Adrenal gland (tissue), 12 donors: ENCODE measurements around the gene ZNF26. TPM values are rescaled to one million over a fixed set of nuclear protein-coding genes. Genes with fewer than 3 reads are reported as not detected.
A peak's percentile ranks its signal among the peaks of the same experiment; 100 is the strongest.

Experiments used
- DNase-seq, 7 donors: peaks; one replicate each; pipeline ENCODE4 v3.0.0-alpha.2; 2019 to 2020
- H3K27ac ChIP-seq, 5 donors: fragments of 200-600 bp; sonication (generic) in 4 of 5; 1 replicate in 3 of 5; 2 replicates in 2 of 5; pipeline versions ENCODE4 v1.5.1 to v1.8.0; 2016 to 2020; ENCODE audit warnings: mild to moderate bottlenecking in 1 of 5
- H3K27me3 ChIP-seq: fragments of 200-600 bp; 2 replicates; pipeline ENCODE4 v1.8.0; 2021
- H3K36me3 ChIP-seq, 2 donors: fragments of 200-600 bp; replicated peaks in 1 of 2; 1 replicate in 1 of 2; 2 replicates in 1 of 2; pipeline versions ENCODE4 v1.5.1 to v1.8.0; 2018 to 2022
- H3K4me1 ChIP-seq, 2 donors: fragments of 200-600 bp; replicated peaks in 1 of 2; 1 replicate in 1 of 2; 2 replicates in 1 of 2; pipeline versions ENCODE4 v1.5.1 to v1.8.0; 2018 to 2021
- H3K4me3 ChIP-seq, 4 donors: fragments of 200-600 bp; sonication (generic) in 3 of 4; one replicate each; pipeline ENCODE4 v1.5.1; 2016 to 2018
- H3K9me3 ChIP-seq, 3 donors: fragments of 200-600 bp; sonication (generic) in 1 of 3; replicated peaks in 1 of 3; 1 replicate in 2 of 3; 2 replicates in 1 of 3; pipeline versions ENCODE4 v1.5.1 to v1.8.0; 2016 to 2021
- POLR2A ChIP-seq, 2 donors: fragments of 450-650 bp; IDR thresholded peaks; one replicate each; pipeline ENCODE4 v1.6.1; 2017; ENCODE audit warnings: antibody characterized with exemption in 2 of 2, mild to moderate bottlenecking in 2 of 2, moderate library complexity in 1 of 2
- WGBS, 4 donors: extraction: QIAGEN DNeasy Blood & Tissue Kit in 2 of 4; methylation state at CpG; one replicate each; pipeline versions ENCODE4 v1.1.5 to v1.1.7; 2013 to 2017; 5-methylcytosine and 5-hydroxymethylcytosine counted together
- intact Hi-C, 2 donors: fragments of 100-400 bp; cut with DNase I; formaldehyde crosslinking; loops; one replicate each; pipeline versions ENCODE4 v1.14.1 to v1.15.0; 2022 to 2023
- polyA plus RNA-seq, 3 donors: library from polyadenylated mRNA; stranded (reverse); fragments of 200-250 nt in 2 of 3; fragments of 350-450 nt in 1 of 3; fragmentation: Illumina TruSeq in 1 of 3; extraction: RNeasy Lipid Tissue Mini Kit (QIAGEN cat#74804) in 1 of 3; gene quantifications; one replicate each; pipeline ENCODE4 v1.2.3, GENCODE V29; 2013 to 2014
- total RNA-seq, 9 donors: library from RNA; depleted of rRNA in 4 of 9; stranded (reverse); fragments of >200 nt in 4 of 9; fragments of 120-200 nt in 1 of 9; fragmentation: NEBNext Ultra II Directional in 1 of 9; extraction: Animal tissue kit (Norgen Biotek cat#: 25700) in 1 of 9; gene quantifications; one replicate each; pipeline versions ENCODE4 v1.1.0 to v1.2.4, GENCODE V29; 2013 to 2023
- TF ChIP-seq, protein P1 (sequence below), 6 experiments: fragments of 450-650 bp in 4 of 6; fragments of 200-600 bp in 2 of 6; sonication (generic) in 1 of 6; IDR thresholded peaks; 1 replicate in 5 of 6; 2 replicates in 1 of 6; pipeline versions ENCODE4 v1.5.1 to v1.8.0; 2016 to 2021; ENCODE audit warnings: antibody characterized with exemption in 6 of 6, mild to moderate bottlenecking in 2 of 6, moderate library complexity in 1 of 6
- donor health status: healthy with polysubstance abuse.
- donor health status: Bipolar disorder and iron deficiency.
- donor health status: DM: yes; HTN: yes; CAD: no.
- donor health status: DM: no; HTN: no; CAD: no.
- donor health status: DM: no; HTN: no; CAD: no.
- donor health status: DM: yes; HTN: yes; CAD: no.

Gene ZNF26
- total and polyA plus RNA-seq, 12 donors, result 1.1 to 13.4 (median 8.9) TPM

DNA sequence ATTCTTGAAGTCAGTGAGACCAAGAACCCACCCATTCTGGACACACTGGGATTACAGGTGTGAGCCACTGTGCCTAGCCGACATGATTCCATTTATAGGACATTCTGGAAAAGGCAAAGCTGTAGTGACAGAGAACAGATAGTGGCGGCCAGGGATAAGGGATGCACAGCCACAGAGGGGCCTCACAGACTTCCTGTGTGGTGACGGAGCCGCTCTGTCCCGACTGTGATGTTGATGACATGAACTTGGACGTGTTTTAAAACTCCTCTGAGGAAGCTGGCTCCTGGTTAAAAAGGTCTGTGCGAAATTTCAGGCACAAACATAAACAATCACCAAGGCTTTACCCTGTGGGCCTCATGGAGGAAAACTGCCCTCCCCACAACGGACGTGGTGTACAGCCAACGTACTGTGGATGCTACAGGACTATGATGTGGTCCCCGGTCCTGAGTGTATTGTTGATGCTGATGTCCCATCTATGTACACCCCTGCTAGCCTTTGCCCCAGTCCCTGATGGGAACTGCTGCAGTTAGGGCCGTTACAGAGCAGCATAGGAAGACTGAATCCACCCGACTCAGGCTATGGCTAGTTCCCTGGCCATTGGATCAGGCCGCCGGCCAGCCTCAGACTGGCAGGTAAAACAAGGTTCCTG, 46.0 kb upstream of the ZNF26 start:
- H3K27me3 ChIP-seq, result no peaks in the 10 kb centered on the region
- intact Hi-C loops, result no loop called here
- H3K4me1 ChIP-seq, result no peaks in the 10 kb centered on the region
- TF ChIP-seq POLR2A (IDR thresholded peaks at IDR 0.05), result no peak
- TF ChIP-seq, protein P1, sequence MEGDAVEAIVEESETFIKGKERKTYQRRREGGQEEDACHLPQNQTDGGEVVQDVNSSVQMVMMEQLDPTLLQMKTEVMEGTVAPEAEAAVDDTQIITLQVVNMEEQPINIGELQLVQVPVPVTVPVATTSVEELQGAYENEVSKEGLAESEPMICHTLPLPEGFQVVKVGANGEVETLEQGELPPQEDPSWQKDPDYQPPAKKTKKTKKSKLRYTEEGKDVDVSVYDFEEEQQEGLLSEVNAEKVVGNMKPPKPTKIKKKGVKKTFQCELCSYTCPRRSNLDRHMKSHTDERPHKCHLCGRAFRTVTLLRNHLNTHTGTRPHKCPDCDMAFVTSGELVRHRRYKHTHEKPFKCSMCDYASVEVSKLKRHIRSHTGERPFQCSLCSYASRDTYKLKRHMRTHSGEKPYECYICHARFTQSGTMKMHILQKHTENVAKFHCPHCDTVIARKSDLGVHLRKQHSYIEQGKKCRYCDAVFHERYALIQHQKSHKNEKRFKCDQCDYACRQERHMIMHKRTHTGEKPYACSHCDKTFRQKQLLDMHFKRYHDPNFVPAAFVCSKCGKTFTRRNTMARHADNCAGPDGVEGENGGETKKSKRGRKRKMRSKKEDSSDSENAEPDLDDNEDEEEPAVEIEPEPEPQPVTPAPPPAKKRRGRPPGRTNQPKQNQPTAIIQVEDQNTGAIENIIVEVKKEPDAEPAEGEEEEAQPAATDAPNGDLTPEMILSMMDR (IDR thresholded peaks at IDR 0.05), result no peak
- H3K36me3 ChIP-seq, result peaks cover 0 to 24% of the 10 kb centered on the region in 2 donors
- 94 to 98% (median 97%) methylated on average over 13 to 15 of the region's 15 CpGs for WGBS, 4 donors
- H3K9me3 ChIP-seq, result peaks cover 0 to 50% (median 6%) of the 10 kb centered on the region in 3 donors
- DNase-seq, result peak in 1 of 7 donors; percentile 42
- no peak overlapping the region for H3K27ac ChIP-seq
- no peak overlapping the region for H3K4me3 ChIP-seq

DNA sequence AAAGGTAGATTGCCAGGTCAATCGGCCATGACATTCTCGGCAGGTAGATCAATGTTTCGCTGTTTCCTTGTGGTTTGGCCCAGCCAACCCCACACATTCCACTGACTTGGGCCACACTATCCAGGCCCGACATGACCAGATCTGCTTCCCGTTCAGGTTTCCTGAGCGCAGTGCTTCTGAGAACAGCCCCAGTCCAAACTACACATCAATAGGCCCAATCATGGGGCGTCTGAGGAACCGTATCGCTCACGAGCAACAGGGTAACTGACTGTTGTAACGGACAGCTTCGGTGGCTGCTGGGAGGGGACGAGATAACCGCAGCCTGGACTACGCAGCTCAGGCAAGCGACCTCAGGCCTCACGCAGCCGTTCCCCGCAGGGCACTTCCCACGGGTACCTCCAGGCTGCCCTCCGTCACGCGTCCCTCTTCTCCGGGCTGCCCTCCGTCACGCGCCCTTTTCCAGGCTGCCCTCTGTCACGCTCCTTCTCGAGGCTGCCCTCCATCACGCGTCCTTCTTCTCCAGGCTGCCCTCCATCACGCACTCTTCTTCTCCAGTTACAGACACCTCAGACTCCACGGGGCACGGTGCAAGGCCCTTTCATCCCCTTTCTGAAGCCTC, 44.7 kb upstream of the ZNF26 start:
- no peak overlapping the region for H3K27ac ChIP-seq
- peaks cover 0 to 24% of the 10 kb centered on the region in 2 donors for H3K36me3 ChIP-seq
- DNase-seq, result peak in 1 of 7 donors; percentile 45
- peaks cover 0 to 53% (median 2%) of the 10 kb centered on the region in 3 donors for H3K9me3 ChIP-seq
- no peaks in the 10 kb centered on the region for H3K27me3 ChIP-seq
- TF ChIP-seq POLR2A (IDR thresholded peaks at IDR 0.05), result no peak
- TF ChIP-seq, protein P1 (IDR thresholded peaks at IDR 0.05), result no peak
- 95 to 98% (median 97%) methylated on average over 31 to 34 of the region's 34 CpGs for WGBS, 4 donors
- no peak overlapping the region for H3K4me3 ChIP-seq
- intact Hi-C loops, result no loop called here
- no peaks in the 10 kb centered on the region for H3K4me1 ChIP-seq

DNA sequence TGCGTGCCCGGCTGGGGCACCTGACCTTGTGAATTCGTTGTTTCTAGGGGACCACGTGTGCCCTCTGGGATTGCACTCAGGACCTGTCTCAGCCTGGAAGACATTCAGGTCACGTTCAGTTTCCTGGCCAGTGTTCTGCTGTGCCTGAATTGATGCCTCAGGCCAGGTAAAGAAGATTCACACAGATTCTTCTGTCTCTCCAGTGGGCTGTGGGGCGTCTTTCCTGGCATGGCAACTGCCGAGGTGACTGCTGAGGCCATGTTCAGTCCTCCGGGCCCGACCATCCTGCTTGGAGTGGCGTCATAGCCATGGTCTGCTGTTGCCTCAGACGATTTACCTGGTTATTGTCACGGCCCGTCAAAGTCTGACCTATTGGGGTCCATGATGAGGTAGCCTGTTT, 43.6 kb upstream of the ZNF26 start:
- TF ChIP-seq POLR2A (IDR thresholded peaks at IDR 0.05), result no peak
- TF ChIP-seq, protein P1 (IDR thresholded peaks at IDR 0.05), result no peak
- Histone ChIP-seq H3K27me3 (no peaks in the 10 kb centered on the region), H3K4me3 (no peak overlapping the region), H3K9me3 (peaks cover 0 to 48% (median 0%) of the 10 kb centered on the region in 3 donors), H3K36me3 (peaks cover 0 to 24% of the 10 kb centered on the region in 2 donors), H3K27ac (no peak overlapping the region), H3K4me1 (no peaks in the 10 kb centered on the region)
- DNase-seq, result peak in 1 of 7 donors; percentile 38
- WGBS, 4 donors, result 98 to 100% (median 98%) methylated on average over 7 to 13 of the region's 13 CpGs
- intact Hi-C loops, result no loop called here

DNA sequence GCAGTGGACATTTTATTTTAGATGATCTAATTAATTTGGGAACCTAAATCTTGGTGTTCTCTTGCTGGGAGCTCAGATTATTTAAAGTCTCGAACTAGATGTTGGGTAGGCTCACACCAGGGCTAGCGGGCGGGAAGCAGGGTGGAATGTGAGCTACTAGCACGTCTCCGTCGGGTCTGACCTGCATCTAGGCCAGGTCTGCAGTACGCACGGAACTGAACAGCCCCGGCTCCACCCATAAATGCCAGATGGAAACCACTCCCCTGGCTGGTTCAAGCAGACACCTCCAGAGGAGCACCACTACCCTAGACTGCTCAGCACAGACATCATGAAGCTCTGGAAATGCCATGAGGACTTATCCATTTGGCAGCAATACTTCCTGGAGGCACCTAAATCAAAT, 40.4 kb upstream of the ZNF26 start:
- H3K27me3 ChIP-seq, result no peaks in the 10 kb centered on the region
- peak in 1 of 7 donors; percentile 47 for DNase-seq
- no peak for TF ChIP-seq POLR2A (IDR thresholded peaks at IDR 0.05)
- TF ChIP-seq, protein P1 (IDR thresholded peaks at IDR 0.05), result no peak
- H3K36me3 ChIP-seq, result peaks cover 0 to 24% of the 10 kb centered on the region in 2 donors
- H3K4me1 ChIP-seq, result no peaks in the 10 kb centered on the region
- WGBS, 4 donors, result 97 to 100% (median 100%) methylated on average over 8 to 9 of the region's 9 CpGs
- peaks cover 0 to 55% (median 0%) of the 10 kb centered on the region in 3 donors for H3K9me3 ChIP-seq
- no peak overlapping the region for H3K27ac ChIP-seq
- H3K4me3 ChIP-seq, result peak overlapping the region in 1 of 4 donors; percentile 9
- intact Hi-C loops, result no loop called here
